AG04449 (cell line): ENCODE measurements around the gene ZNF536.
"Not testable (repeated sequence)": the region's sequence is repeated elsewhere in the genome, so short reads cannot be mapped to it uniquely, and the experiment has no call there.

ENCODE experiments used
- CTCF ChIA-PET: fragments of 350-600 bp; formaldehyde crosslinking; extraction: SDS; loops from one replicate; lab custom pipeline; 2021; ENCODE audit warnings: antibody characterized with exemption; lab: Yijun Ruan, JAX
- POLR2A ChIA-PET: fragments of 400-600, 350-600 bp; formaldehyde crosslinking; extraction: SDS; loops from one replicate; lab custom pipeline; 2020; ENCODE audit warnings: antibody characterized with exemption, inconsistent platforms; lab: Yijun Ruan, JAX
- DNase-seq: peaks from one replicate; pipeline ENCODE4 v3.0.0-alpha.2; 2010; ENCODE audit warnings: low read depth, low spot score
- H3K4me3 ChIP-seq: 2 replicates; pipeline ENCODE4 v1.5.1; 2011; ENCODE audit warnings: low read depth, mild to moderate bottlenecking, control low read depth, low read length
- CTCF ChIP-seq: IDR thresholded peaks from one replicate; pipeline ENCODE4 v1.5.1; 2011; ENCODE audit warnings: mild to moderate bottlenecking, moderate library complexity, low read length, control low read depth, inconsistent platforms; ENCODE audit not compliant: insufficient read depth; ENCODE audit errors: missing control alignments

The ZNF536 gene

GRCh38 chr19:30444686-30445232, 72.6 kb downstream of the ZNF536 start:
- H3K4me3 ChIP-seq: no peak overlapping the region
- DNase-seq: no peak
- ChIA-PET CTCF (no interaction called here), POLR2A (no interaction called here)
- no peak for TF ChIP-seq CTCF

GRCh38 chr19:30445385-30445784, 73.2 kb downstream of the ZNF536 start:
- no peak for TF ChIP-seq CTCF
- ChIA-PET POLR2A (no interaction called here), CTCF (no interaction called here)
- DNase-seq: no peak
- H3K4me3 ChIP-seq: no peak overlapping the region

GRCh38 chr19:30446120-30446519, 73.9 kb downstream of the ZNF536 start:
- POLR2A ChIA-PET, CTCF ChIA-PET, H3K4me3 ChIP-seq, DNase-seq: not testable (repeated sequence)

GRCh38 chr19:30446850-30447552, 74.8 kb downstream of the ZNF536 start:
- CTCF ChIA-PET: no interaction called here
- DNase-seq: peak; percentile 9
- H3K4me3 ChIP-seq: no peak overlapping the region
- POLR2A ChIA-PET: no interaction called here
- TF ChIP-seq CTCF: no peak

DNA sequence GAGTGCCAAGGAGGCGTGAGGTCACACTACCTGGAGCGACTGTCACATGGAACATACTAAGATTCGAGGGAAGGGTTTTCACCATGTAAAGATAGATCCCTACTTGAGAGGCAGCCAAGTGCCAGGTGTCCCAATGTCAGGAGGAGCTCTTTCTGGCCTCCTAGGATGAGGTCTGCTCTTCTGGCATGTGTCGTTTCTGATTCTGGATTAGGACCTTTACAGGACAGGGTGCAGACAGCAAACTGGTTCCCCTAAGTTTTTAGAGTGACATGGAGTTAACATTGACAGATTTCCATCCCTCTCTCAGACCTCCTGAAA, 75.3 kb downstream of the ZNF536 start:
- DNase-seq: no peak
- no peak overlapping the region for H3K4me3 ChIP-seq
- ChIA-PET POLR2A (no interaction called here), CTCF (no interaction called here)
- TF ChIP-seq CTCF: no peak

- POLR2A ChIA-PET: no interaction called here
- no peak for DNase-seq
- CTCF ChIA-PET: no interaction called here
- no peak overlapping the region for H3K4me3 ChIP-seq
- no peak for TF ChIP-seq CTCF
Observed at GRCh38 chr19:30448386-30449077, 76.3 kb downstream of the ZNF536 start.
